Nephron progenitor cell (in vitro differentiated cells): ENCODE measurements around the gene NOB1.

ENCODE experiments used
- DNase-seq: peaks from one replicate; pipeline ENCODE4 v3.0.0; 2021
- H3K27ac Mint-ChIP-seq: 2 replicates; pipeline ENCODE4 v1.8.0; 2021; ENCODE audit warnings: mild to moderate bottlenecking, moderate library complexity, mixed read lengths
- H3K27me3 Mint-ChIP-seq: 2 replicates; pipeline ENCODE4 v1.8.0; 2021; ENCODE audit warnings: mild to moderate bottlenecking, low read depth, mixed read lengths; ENCODE audit not compliant: poor library complexity
- H3K36me3 Mint-ChIP-seq: 2 replicates; pipeline ENCODE4 v1.8.0; 2021; ENCODE audit warnings: low read depth, mixed read lengths
- H3K4me1 Mint-ChIP-seq: 2 replicates; pipeline ENCODE4 v1.8.0; 2021; ENCODE audit warnings: mixed read lengths
- H3K4me3 Mint-ChIP-seq: 2 replicates; pipeline ENCODE4 v1.8.0; 2021; ENCODE audit warnings: mild to moderate bottlenecking, moderate library complexity, mixed read lengths
- H3K9me3 Mint-ChIP-seq: 2 replicates; pipeline ENCODE4 v1.8.0; 2021; ENCODE audit warnings: mild to moderate bottlenecking, moderate library complexity, mixed read lengths
- CTCF ChIP-seq: fragments of 200-600 bp; sonication (generic); IDR thresholded peaks from 2 replicates; pipeline ENCODE4 v1.5.0; 2021; ENCODE audit warnings: antibody characterized with exemption

NOB1 gene

DNA sequence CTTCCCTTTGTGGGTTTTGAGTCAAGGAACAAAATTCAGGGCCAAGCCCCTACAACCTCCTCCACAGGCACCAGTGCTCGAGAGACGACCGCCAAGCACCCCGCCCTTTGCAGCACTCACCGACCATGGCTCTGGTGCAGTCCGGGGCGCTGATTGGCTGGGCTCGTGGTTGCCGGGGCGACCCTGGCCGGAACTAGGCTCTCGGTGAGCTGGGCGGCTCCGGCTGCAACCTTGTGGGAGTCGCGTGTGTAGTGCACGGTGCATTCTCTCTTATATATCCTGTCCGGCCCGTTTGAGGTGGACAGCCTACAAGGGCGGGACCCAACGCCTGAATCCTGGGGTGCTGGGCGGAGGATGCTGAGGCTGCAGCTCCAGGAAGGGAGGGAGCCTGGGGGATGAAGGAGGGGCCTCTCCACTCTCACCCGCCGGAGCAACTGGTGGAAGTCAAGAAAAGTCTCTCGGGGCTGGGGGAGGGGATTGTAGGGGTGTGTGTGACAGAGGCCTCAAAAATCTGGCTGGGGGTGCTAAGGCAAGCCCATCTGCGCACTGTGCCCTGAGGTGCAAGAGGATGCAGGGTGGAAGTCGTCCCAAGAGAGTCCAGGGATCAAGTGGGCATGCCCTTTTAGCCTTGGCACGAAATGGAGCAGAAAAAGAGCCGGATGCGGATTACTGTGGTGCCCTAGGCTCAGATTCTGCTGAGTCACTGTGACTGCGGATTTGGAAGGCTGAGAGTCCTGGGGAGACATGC, 28.2 kb downstream of the NOB1 start, which contains the start of gene NQO1:
Gene NQO1, minus strand, starts transcription at position 248 of the 748 bp plus-strand sequence. Its CDS starts 121 bp downstream, at position 127.
- no peak for TF ChIP-seq CTCF
- H3K27ac Mint-ChIP-seq, result peak within 1 kb of the TSS; percentile 99
- peak; percentile 93 for DNase-seq
- H3K4me1 Mint-ChIP-seq, result peaks cover 51% of the 10 kb centered on the region
- peak within 1 kb of the TSS; percentile 88 for H3K4me3 Mint-ChIP-seq
- no peaks in the 10 kb centered on the region for H3K9me3 Mint-ChIP-seq
- H3K36me3 Mint-ChIP-seq, result peaks cover 4% of the 10 kb centered on the region
- no peaks in the 10 kb centered on the region for H3K27me3 Mint-ChIP-seq

DNA sequence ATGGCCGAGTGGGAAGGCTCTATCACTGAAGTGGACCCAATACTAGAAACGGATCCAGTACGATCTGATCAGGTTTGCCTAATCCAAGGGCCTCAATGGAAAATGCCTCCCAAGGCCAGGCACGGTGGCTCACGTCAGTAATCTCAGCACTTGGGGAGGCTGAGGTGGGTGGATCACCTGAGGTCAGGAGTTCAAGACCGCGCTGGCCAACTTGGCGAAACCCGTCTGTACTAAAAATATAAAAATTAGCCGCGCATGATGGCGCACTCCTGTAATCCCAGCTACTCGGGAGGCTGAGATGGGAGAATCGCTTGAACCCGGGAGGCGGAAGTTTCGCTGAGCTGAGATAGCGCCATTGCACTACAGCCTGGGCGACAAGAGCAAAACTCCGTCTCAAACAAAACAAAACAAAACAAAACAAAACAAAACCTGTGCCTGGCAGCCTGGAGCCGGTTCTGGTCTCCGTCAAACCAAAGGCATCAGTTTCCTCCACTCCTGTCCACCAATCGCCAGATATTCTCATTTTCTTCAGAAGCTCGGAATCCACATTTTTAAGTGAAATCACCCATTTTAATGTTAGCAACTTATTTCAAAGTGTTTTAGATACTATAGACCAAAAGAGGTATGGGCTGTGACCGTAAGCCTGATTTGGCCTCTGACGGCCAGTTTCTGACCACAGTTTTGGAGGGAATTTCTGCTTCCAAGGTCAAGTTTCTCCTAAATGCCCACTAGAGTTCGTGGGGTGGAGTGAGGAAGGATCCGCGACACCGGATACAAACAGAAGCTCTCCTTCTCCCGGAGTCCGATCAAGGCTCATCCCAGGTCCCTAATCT, 29.0 kb downstream of the NOB1 start:
- Mint-ChIP-seq H3K4me3 (peak overlapping the region; percentile 88), H3K27ac (peak overlapping the region; percentile 99), H3K27me3 (no peaks in the 10 kb centered on the region), H3K9me3 (no peaks in the 10 kb centered on the region), H3K36me3 (peaks cover 4% of the 10 kb centered on the region), H3K4me1 (peaks cover 51% of the 10 kb centered on the region)
- DNase-seq, result no peak
- TF ChIP-seq CTCF, result no peak

DNA sequence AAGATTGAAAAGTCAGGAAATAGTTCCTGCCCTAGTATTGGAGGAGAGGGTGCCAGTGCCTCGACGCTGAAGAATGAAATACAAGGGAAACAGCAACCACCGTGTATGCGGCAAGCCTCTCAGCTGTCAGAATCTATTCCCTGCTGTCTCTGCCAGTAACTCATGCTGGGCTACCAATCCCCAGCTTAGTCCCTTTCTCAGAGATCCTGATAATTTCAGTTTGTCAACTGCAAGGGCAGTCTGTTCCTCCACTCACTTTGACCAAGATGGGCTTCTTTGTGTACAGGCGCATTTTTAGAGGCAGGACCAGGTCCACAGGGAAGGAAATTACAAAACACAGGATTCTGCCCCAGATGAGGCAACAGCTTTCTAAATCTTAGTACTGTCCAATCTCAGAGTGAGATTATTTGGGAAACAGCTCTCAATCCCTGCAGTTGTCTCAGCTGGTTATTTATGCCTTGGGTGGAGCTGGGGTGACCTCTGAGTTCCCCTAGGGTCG, 29.7 kb downstream of the NOB1 start:
- peaks cover 51% of the 10 kb centered on the region for H3K4me1 Mint-ChIP-seq
- no peak overlapping the region for H3K27ac Mint-ChIP-seq

DNA sequence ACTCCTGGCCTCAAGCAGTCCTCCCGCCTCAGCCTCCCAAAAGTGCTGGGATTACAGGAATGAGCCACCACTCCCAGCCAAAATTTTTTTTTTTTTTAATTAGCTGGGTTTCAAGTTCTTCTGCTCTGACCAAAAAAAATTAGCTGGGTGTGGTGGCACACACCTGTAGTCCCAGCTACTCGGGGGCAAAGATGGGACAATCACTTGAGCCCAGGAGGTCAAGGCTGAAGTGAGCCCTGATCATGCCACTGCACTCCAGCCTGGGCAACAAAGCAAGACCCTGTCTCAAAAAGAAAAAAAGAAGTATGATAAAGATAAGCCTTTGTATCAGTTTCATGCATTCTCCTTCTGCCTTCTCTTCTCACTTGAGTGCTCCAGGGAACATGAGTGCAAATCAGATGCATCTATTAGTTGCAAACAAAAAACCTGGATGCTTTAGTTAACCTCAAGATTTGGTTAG, 30.3 kb downstream of the NOB1 start:
- H3K4me3 Mint-ChIP-seq, result no peak overlapping the region
- H3K27ac Mint-ChIP-seq, result no peak overlapping the region
- H3K9me3 Mint-ChIP-seq, result no peaks in the 10 kb centered on the region
- H3K36me3 Mint-ChIP-seq, result peaks cover 4% of the 10 kb centered on the region
- DNase-seq, result no peak
- no peak for TF ChIP-seq CTCF
- peaks cover 47% of the 10 kb centered on the region for H3K4me1 Mint-ChIP-seq
- no peaks in the 10 kb centered on the region for H3K27me3 Mint-ChIP-seq

More for the DNA sequence above, 29.7 kb downstream of the NOB1 start:
- TF ChIP-seq CTCF, result no peak
- Mint-ChIP-seq H3K36me3 (peaks cover 4% of the 10 kb centered on the region), H3K27me3 (no peaks in the 10 kb centered on the region), H3K9me3 (no peaks in the 10 kb centered on the region), H3K4me3 (peak overlapping the region; percentile 88)
- DNase-seq, result no peak

DNA sequence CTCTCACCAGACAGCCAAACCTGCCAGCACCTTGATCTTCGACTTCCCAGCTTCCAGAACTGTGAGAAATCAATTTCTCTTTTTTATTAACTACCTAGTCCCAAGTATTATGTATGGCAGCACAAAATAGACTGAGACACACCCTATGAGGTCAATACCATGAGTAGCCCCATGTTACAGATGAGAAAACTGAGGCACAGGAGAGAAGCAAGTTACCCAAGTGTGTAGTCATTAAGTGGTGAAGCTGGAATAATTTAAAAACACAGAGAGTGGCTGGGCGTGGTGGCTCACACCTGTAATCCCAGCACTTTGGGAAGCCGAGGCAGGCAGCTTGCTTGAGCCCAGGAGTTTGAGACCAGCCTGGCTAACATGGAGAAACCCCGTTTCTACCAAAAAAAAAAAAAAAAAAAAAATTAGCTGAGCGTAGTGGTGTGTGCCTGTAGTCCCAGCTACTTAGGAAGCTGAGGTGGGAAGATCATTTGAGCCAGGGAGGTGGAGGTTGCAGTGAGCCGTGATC, 33.2 kb downstream of the NOB1 start:
- Mint-ChIP-seq H3K9me3 (no peaks in the 10 kb centered on the region), H3K36me3 (peaks cover 26% of the 10 kb centered on the region), H3K4me1 (peaks cover 20% of the 10 kb centered on the region), H3K4me3 (no peak overlapping the region), H3K27me3 (no peaks in the 10 kb centered on the region), H3K27ac (no peak overlapping the region)
- TF ChIP-seq CTCF, result no peak
- no peak for DNase-seq
